ENCODE measurements around the gene DNAH11. TPM values are rescaled to one million over a fixed set of nuclear protein-coding genes. Genes with fewer than 3 reads are reported as not detected.

DNAH11 gene
- total and polyA plus RNA-seq, 12 donors = 0.03 to 0.59 (median 0.19) TPM; not detected in 2

DNA sequence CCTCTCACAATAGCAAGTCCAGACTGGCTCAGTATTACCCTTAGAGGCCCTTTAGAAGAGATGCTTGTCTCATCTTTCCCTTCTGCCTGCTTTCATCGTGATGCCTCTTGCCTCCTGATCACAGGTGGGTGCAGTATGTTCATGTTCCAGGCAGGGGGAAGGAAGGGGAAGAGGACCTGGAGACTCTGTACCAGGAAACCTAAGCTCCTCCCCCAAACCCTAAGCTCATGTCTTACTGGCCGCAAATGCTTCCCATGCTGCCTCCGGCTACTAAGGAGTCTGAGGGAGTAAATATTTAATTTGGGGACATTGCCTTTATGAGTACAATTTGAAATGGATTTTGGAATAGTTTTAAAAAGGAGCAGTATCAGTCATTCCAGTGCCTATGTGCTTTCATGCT lies 210.2 kb downstream of the DNAH11 start:
- no peaks in the 10 kb centered on the region for H3K36me3 ChIP-seq
- no peak for ATAC-seq
- peaks cover 0 to 19% (median 6%) of the 10 kb centered on the region in 7 donors for H3K27me3 ChIP-seq
- intact Hi-C loops (cut with DNase I) = no loop called here
- no peaks in the 10 kb centered on the region for H3K9me3 ChIP-seq
- H3K27ac ChIP-seq = no peak overlapping the region
- no peaks in the 10 kb centered on the region for H3K4me1 ChIP-seq
- H3K4me3 ChIP-seq = no peak overlapping the region
- TF ChIP-seq CTCF (IDR thresholded peaks at IDR 0.05) = no peak
- 71 to 74% methylated on average over 3 of the region's 3 CpGs for WGBS, 2 donors
- DNase-seq = no peak

DNA sequence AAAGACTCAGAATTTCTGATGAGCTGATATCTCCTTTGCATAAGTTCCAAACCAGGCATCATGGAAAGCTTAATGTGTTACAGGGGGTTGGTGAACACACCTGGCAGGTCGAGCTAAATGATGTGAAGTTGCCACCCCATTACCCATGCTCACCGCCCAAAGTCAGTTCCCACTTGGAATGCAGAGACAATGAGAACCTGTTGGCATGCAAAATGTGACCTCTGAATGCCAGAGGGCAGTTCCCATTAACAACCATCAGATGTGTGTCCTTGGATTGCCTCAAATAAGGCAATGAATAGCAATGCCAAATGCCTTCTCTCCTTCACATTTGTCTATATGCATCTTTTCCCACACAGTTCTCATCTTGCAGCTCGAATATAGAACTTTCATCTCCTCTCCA lies 212.1 kb downstream of the DNAH11 start:
- intact Hi-C loops (cut with DNase I) = no loop called here
- 63 to 67% methylated on average over 3 of the region's 3 CpGs for WGBS, 2 donors
- ATAC-seq (no peak), DNase-seq (no peak)
- H3K4me3 ChIP-seq = no peak overlapping the region
- peaks cover 0 to 27% (median 6%) of the 10 kb centered on the region in 7 donors for H3K27me3 ChIP-seq
- TF ChIP-seq CTCF (IDR thresholded peaks at IDR 0.05) = no peak
- H3K9me3 ChIP-seq = no peaks in the 10 kb centered on the region
- H3K27ac ChIP-seq = no peak overlapping the region
- no peaks in the 10 kb centered on the region for H3K36me3 ChIP-seq
- H3K4me1 ChIP-seq = no peaks in the 10 kb centered on the region

DNA sequence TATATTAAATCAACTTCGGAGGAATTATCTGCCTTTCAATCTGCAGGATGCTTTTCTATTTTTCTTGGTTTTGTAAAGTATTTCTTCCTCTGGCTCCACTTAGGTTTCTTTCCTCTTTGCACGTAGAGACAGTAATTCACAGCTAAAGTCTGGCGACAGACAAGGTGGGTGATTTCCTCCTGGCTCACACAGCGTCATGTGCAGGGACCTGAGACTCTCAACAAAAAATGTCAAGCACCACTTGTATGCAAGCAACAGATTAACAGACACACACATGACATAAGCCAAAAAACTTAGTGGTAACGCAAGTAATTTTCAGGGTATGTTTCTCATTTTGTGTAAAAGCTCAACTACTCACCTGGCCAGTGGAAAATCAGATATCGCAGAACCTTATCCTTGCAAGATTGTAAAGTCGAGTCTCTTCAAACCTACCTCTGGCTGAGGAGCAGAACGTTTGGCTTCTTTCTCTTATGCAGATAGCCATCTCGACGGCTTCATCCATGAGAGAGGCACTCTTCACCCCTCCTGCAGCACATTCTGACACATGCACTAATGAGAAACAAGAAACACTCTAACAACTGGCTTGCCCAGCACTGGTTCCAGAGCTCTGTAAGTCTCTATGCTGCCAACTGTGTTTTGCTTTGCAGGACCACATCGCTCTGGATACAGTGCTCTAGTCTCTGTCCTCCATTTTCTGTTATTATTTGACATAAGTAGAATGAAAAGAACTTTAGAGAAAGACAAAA lies 214.9 kb downstream of the DNAH11 start:
- TF ChIP-seq CTCF (IDR thresholded peaks at IDR 0.05) = no peak
- H3K4me3 ChIP-seq = no peak overlapping the region
- H3K4me1 ChIP-seq = no peaks in the 10 kb centered on the region
- WGBS, 2 donors = 41 to 48% methylated on average over 11 of the region's 11 CpGs
- H3K9me3 ChIP-seq = no peaks in the 10 kb centered on the region
- peaks cover 0 to 33% (median 6%) of the 10 kb centered on the region in 7 donors for H3K27me3 ChIP-seq
- intact Hi-C loops (cut with DNase I) = no loop called here
- ATAC-seq = no peak
- H3K36me3 ChIP-seq = no peaks in the 10 kb centered on the region
- DNase-seq = no peak
- no peak overlapping the region for H3K27ac ChIP-seq

DNA sequence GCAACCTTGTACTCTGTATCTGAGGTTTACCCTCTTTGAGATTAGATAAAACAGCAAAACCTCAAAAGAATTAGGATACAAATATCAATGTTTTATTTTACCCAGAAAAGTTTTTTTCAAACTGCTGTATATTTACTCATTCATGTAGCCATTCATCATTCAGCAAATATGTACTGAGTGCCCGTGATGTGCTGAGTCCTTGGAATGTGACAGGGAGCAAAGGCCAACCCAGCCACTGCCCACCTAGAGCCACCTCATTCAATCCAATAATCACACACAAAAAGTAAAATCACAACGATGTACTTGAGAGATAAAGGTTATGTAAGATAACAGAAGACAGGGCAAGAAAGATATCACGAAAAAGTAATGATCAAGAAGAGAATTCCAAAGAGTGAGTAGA lies 215.4 kb downstream of the DNAH11 start:
- ATAC-seq (no peak), DNase-seq (no peak)
- Histone ChIP-seq H3K9me3 (no peaks in the 10 kb centered on the region), H3K4me1 (no peaks in the 10 kb centered on the region), H3K27ac (no peak overlapping the region), H3K36me3 (no peaks in the 10 kb centered on the region), H3K27me3 (peaks cover 0 to 33% (median 6%) of the 10 kb centered on the region in 7 donors), H3K4me3 (no peak overlapping the region)
- 49 to 53% methylated on average over 3 of the region's 3 CpGs for WGBS, 2 donors
- TF ChIP-seq CTCF (IDR thresholded peaks at IDR 0.05) = no peak
- intact Hi-C loops (cut with DNase I) = no loop called here

All from heart right ventricle (tissue), 16 donors.